Stimulated activated CD8-positive, alpha-beta memory T cell treated with anti-CD3 and anti-CD28 coated beads, Interleukin-15, amount 100 ng/mL, for 24 hours (primary cell): ENCODE data around the gene FAN1.

ENCODE experiments used
- DNase-seq: peaks from one replicate; pipeline ENCODE4 v3.0.0-alpha.2; 2020; ENCODE audit warnings: low read depth

FAN1 gene

GRCh38 chr15:30956216-30957124 lies 52.8 kb downstream of the FAN1 start:
- no peak for DNase-seq

- no peak for DNase-seq
Measured at GRCh38 chr15:30958219-30958618, 54.5 kb downstream of the FAN1 start.

GRCh38 chr15:30962079-30962478 lies 58.4 kb downstream of the FAN1 start:
- no peak for DNase-seq

GRCh38 chr15:30962659-30963058 lies 58.9 kb downstream of the FAN1 start:
- DNase-seq: no peak

- no peak for DNase-seq
Measured at GRCh38 chr15:30963681-30964080, 60.0 kb downstream of the FAN1 start.

GRCh38 chr15:30969724-30970123 lies 66.0 kb downstream of the FAN1 start:
- DNase-seq: no peak

- DNase-seq: no peak
Measured at GRCh38 chr15:30973379-30973778, 69.7 kb downstream of the FAN1 start.

- no peak for DNase-seq
Measured at GRCh38 chr15:30974112-30974511, 70.4 kb downstream of the FAN1 start.

GRCh38 chr15:30978328-30978727 lies 74.6 kb downstream of the FAN1 start:
- no peak for DNase-seq

GRCh38 chr15:30979457-30979856 lies 75.7 kb downstream of the FAN1 start:
- DNase-seq: no peak

GRCh38 chr15:30984118-30984517 lies 80.4 kb downstream of the FAN1 start:
- no peak for DNase-seq

GRCh38 chr15:30984542-30984941 lies 80.8 kb downstream of the FAN1 start:
- no peak for DNase-seq

GRCh38 chr15:30985081-30985531 lies 81.4 kb downstream of the FAN1 start:
- no peak for DNase-seq

GRCh38 chr15:30990036-30990435 lies 86.3 kb downstream of the FAN1 start:
- DNase-seq: no peak

- no peak for DNase-seq
Measured at GRCh38 chr15:30990446-30991254, 86.9 kb downstream of the FAN1 start.

- DNase-seq: peak; percentile 52
Measured at GRCh38 chr15:30991255-30992235, 87.8 kb downstream of the FAN1 start, which contains the start of gene MTMR10. TSS of gene MTMR10 (minus strand) at chr15:30991628. CDS start at chr15:30991506, 122 bp downstream.

GRCh38 chr15:30992249-30992864 lies 88.6 kb downstream of the FAN1 start:
- DNase-seq: no peak
